ENCODE results near the gene HDDC2.
A peak's percentile ranks its signal among the peaks of the same experiment; 100 is the strongest.

HDDC2 gene

GRCh38 chr6:125301435-125302391 is at the start of gene HDDC2:
HDDC2 (minus strand) TSS chr6:125301967; CDS start chr6:125301932, 35 bp downstream.
- peaks cover 6% of the 10 kb centered on the region for H3K27me3 ChIP-seq (ENCODE audit: insufficient read depth, low read length)
- H3K36me3 ChIP-seq (ENCODE audit: insufficient read depth, low read length): peaks cover 28% of the 10 kb centered on the region
- H3K4me1 ChIP-seq (ENCODE audit: insufficient read depth, low read length): peaks cover 11% of the 10 kb centered on the region
- peaks cover 2% of the 10 kb centered on the region for H3K9me3 ChIP-seq (ENCODE audit: low read length)
- peak within 1 kb of the TSS; percentile 93 for H2AFZ ChIP-seq (ENCODE audit: low read depth, low read length)
- H3K4me3 ChIP-seq (ENCODE audit: low read length): peak within 1 kb of the TSS; percentile 98

GRCh38 chr6:125346926-125347563 is 45.3 kb upstream of the HDDC2 start:
- Histone ChIP-seq H3K9me3 (ENCODE audit: low read length) (no peaks in the 10 kb centered on the region), H3K36me3 (ENCODE audit: insufficient read depth, low read length) (no peaks in the 10 kb centered on the region), H2AFZ (ENCODE audit: low read depth, low read length) (no peak overlapping the region), H3K4me1 (ENCODE audit: insufficient read depth, low read length) (no peaks in the 10 kb centered on the region), H3K4me3 (ENCODE audit: low read length) (no peak overlapping the region), H3K27me3 (ENCODE audit: insufficient read depth, low read length) (peaks cover 7% of the 10 kb centered on the region)

- Histone ChIP-seq H3K4me3 (ENCODE audit: low read length) (no peak overlapping the region), H3K27me3 (ENCODE audit: insufficient read depth, low read length) (peaks cover 7% of the 10 kb centered on the region), H3K36me3 (ENCODE audit: insufficient read depth, low read length) (no peaks in the 10 kb centered on the region), H3K4me1 (ENCODE audit: insufficient read depth, low read length) (no peaks in the 10 kb centered on the region), H2AFZ (ENCODE audit: low read depth, low read length) (no peak overlapping the region), H3K9me3 (ENCODE audit: low read length) (no peaks in the 10 kb centered on the region)
Observed at GRCh38 chr6:125346201-125346925, 44.6 kb upstream of the HDDC2 start.

GRCh38 chr6:125341460-125341859 is 39.7 kb upstream of the HDDC2 start:
- Histone ChIP-seq H3K4me1 (ENCODE audit: insufficient read depth, low read length) (no peaks in the 10 kb centered on the region), H2AFZ (ENCODE audit: low read depth, low read length) (no peak overlapping the region), H3K36me3 (ENCODE audit: insufficient read depth, low read length) (no peaks in the 10 kb centered on the region), H3K27me3 (ENCODE audit: insufficient read depth, low read length) (peaks cover 4% of the 10 kb centered on the region), H3K9me3 (ENCODE audit: low read length) (no peaks in the 10 kb centered on the region), H3K4me3 (ENCODE audit: low read length) (no peak overlapping the region)

- H3K36me3 ChIP-seq (ENCODE audit: insufficient read depth, low read length): no peaks in the 10 kb centered on the region
- no peaks in the 10 kb centered on the region for H3K9me3 ChIP-seq (ENCODE audit: low read length)
- H3K4me1 ChIP-seq (ENCODE audit: insufficient read depth, low read length): no peaks in the 10 kb centered on the region
- H3K4me3 ChIP-seq (ENCODE audit: low read length): no peak overlapping the region
- H3K27me3 ChIP-seq (ENCODE audit: insufficient read depth, low read length): peaks cover 3% of the 10 kb centered on the region
- H2AFZ ChIP-seq (ENCODE audit: low read depth, low read length): no peak overlapping the region
Observed at GRCh38 chr6:125340991-125341390, 39.2 kb upstream of the HDDC2 start.

GRCh38 chr6:125340175-125340835 is 38.5 kb upstream of the HDDC2 start:
- Histone ChIP-seq H3K9me3 (ENCODE audit: low read length) (no peaks in the 10 kb centered on the region), H3K36me3 (ENCODE audit: insufficient read depth, low read length) (no peaks in the 10 kb centered on the region), H3K4me3 (ENCODE audit: low read length) (no peak overlapping the region), H3K27me3 (ENCODE audit: insufficient read depth, low read length) (no peaks in the 10 kb centered on the region), H3K4me1 (ENCODE audit: insufficient read depth, low read length) (no peaks in the 10 kb centered on the region), H2AFZ (ENCODE audit: low read depth, low read length) (no peak overlapping the region)

GRCh38 chr6:125339653-125340052 is 37.9 kb upstream of the HDDC2 start:
- Histone ChIP-seq H3K27me3 (ENCODE audit: insufficient read depth, low read length) (no peaks in the 10 kb centered on the region), H3K4me3 (ENCODE audit: low read length) (no peak overlapping the region), H3K9me3 (ENCODE audit: low read length) (no peaks in the 10 kb centered on the region), H2AFZ (ENCODE audit: low read depth, low read length) (no peak overlapping the region), H3K4me1 (ENCODE audit: insufficient read depth, low read length) (no peaks in the 10 kb centered on the region), H3K36me3 (ENCODE audit: insufficient read depth, low read length) (no peaks in the 10 kb centered on the region)

GRCh38 chr6:125338381-125338780 is 36.6 kb upstream of the HDDC2 start:
- Histone ChIP-seq H2AFZ (ENCODE audit: low read depth, low read length) (no peak overlapping the region), H3K4me1 (ENCODE audit: insufficient read depth, low read length) (no peaks in the 10 kb centered on the region), H3K4me3 (ENCODE audit: low read length) (no peak overlapping the region), H3K27me3 (ENCODE audit: insufficient read depth, low read length) (no peaks in the 10 kb centered on the region), H3K36me3 (ENCODE audit: insufficient read depth, low read length) (no peaks in the 10 kb centered on the region), H3K9me3 (ENCODE audit: low read length) (no peaks in the 10 kb centered on the region)

GRCh38 chr6:125337706-125338105 is 35.9 kb upstream of the HDDC2 start:
- no peak overlapping the region for H3K4me3 ChIP-seq (ENCODE audit: low read length)
- H3K36me3 ChIP-seq (ENCODE audit: insufficient read depth, low read length): no peaks in the 10 kb centered on the region
- H3K9me3 ChIP-seq (ENCODE audit: low read length): no peaks in the 10 kb centered on the region
- H3K4me1 ChIP-seq (ENCODE audit: insufficient read depth, low read length): no peaks in the 10 kb centered on the region
- H2AFZ ChIP-seq (ENCODE audit: low read depth, low read length): no peak overlapping the region
- no peaks in the 10 kb centered on the region for H3K27me3 ChIP-seq (ENCODE audit: insufficient read depth, low read length)

- H3K36me3 ChIP-seq (ENCODE audit: insufficient read depth, low read length): no peaks in the 10 kb centered on the region
- H3K9me3 ChIP-seq (ENCODE audit: low read length): no peaks in the 10 kb centered on the region
- H2AFZ ChIP-seq (ENCODE audit: low read depth, low read length): no peak overlapping the region
- no peaks in the 10 kb centered on the region for H3K4me1 ChIP-seq (ENCODE audit: insufficient read depth, low read length)
- H3K4me3 ChIP-seq (ENCODE audit: low read length): no peak overlapping the region
- peaks cover 3% of the 10 kb centered on the region for H3K27me3 ChIP-seq (ENCODE audit: insufficient read depth, low read length)
Observed at GRCh38 chr6:125332664-125333063, 30.9 kb upstream of the HDDC2 start.

- Histone ChIP-seq H3K27me3 (ENCODE audit: insufficient read depth, low read length) (peaks cover 11% of the 10 kb centered on the region), H3K36me3 (ENCODE audit: insufficient read depth, low read length) (no peaks in the 10 kb centered on the region), H2AFZ (ENCODE audit: low read depth, low read length) (no peak overlapping the region), H3K4me1 (ENCODE audit: insufficient read depth, low read length) (no peaks in the 10 kb centered on the region), H3K9me3 (ENCODE audit: low read length) (no peaks in the 10 kb centered on the region), H3K4me3 (ENCODE audit: low read length) (no peak overlapping the region)
Observed at GRCh38 chr6:125325586-125325985, 23.8 kb upstream of the HDDC2 start.

GRCh38 chr6:125323376-125323775 is 21.6 kb upstream of the HDDC2 start:
- Histone ChIP-seq H3K36me3 (ENCODE audit: insufficient read depth, low read length) (no peaks in the 10 kb centered on the region), H3K4me1 (ENCODE audit: insufficient read depth, low read length) (no peaks in the 10 kb centered on the region), H3K27me3 (ENCODE audit: insufficient read depth, low read length) (peaks cover 8% of the 10 kb centered on the region), H3K4me3 (ENCODE audit: low read length) (no peak overlapping the region), H3K9me3 (ENCODE audit: low read length) (no peaks in the 10 kb centered on the region), H2AFZ (ENCODE audit: low read depth, low read length) (no peak overlapping the region)

All from neuron (in vitro differentiated cells).